Common myeloid progenitor, CD34-positive (primary cell): ENCODE results near the gene PARP8.

Source experiments
- CTCF ChIA-PET: fragments of 350-600 bp; sonication (Branson Sonifier 250); formaldehyde crosslinking; loops from one replicate; lab custom pipeline; 2021; ENCODE audit warnings: antibody characterized with exemption; lab: Charles Lee
- POLR2A ChIA-PET: fragments of 350-600 bp; sonication (Branson Sonifier 250); formaldehyde crosslinking; loops from one replicate; lab custom pipeline; 2021; ENCODE audit warnings: antibody characterized with exemption; lab: Charles Lee
- DNase-seq, 3 donors: peaks; one replicate each; pipeline versions ENCODE4 v3.0.0 to v3.0.0-alpha.2; 2013
- H3K27ac ChIP-seq, 2 experiments: 1 replicate in 1 of 2; 2 replicates in 1 of 2; pipeline ENCODE4 v1.7.0; 2013; ENCODE audit warnings: inconsistent platforms in 2 of 2, low read length in 2 of 2, mild to moderate bottlenecking in 2 of 2, low read depth in 1 of 2, moderate library complexity in 1 of 2; ENCODE audit not compliant: severe bottlenecking in 2 of 2, insufficient read depth in 1 of 2, poor library complexity in 1 of 2
- H3K27me3 ChIP-seq, 5 experiments: replicated peaks in 2 of 5; 1 replicate in 3 of 5; 2 replicates in 2 of 5; pipeline versions ENCODE4 v1.6.1 to v1.7.0; 2013; ENCODE audit warnings: low read length in 4 of 5, mild to moderate bottlenecking in 2 of 5, moderate library complexity in 2 of 5, inconsistent platforms in 1 of 5; ENCODE audit not compliant: insufficient read depth in 5 of 5, control insufficient read depth in 4 of 5
- H3K36me3 ChIP-seq, 4 experiments: 1 replicate in 2 of 4; 2 replicates in 2 of 4; pipeline versions ENCODE4 v1.6.1 to v1.7.0; 2013; ENCODE audit warnings: low read length in 3 of 4, control low read depth in 1 of 4, mild to moderate bottlenecking in 1 of 4; ENCODE audit not compliant: control insufficient read depth in 4 of 4, insufficient read depth in 4 of 4
- H3K4me1 ChIP-seq, 4 experiments: 1 replicate in 3 of 4; 2 replicates in 1 of 4; pipeline versions ENCODE4 v1.6.1 to v1.7.1; 2013; ENCODE audit warnings: low read length in 3 of 4, mild to moderate bottlenecking in 3 of 4, control low read depth in 1 of 4, inconsistent platforms in 1 of 4, moderate library complexity in 1 of 4; ENCODE audit not compliant: control insufficient read depth in 4 of 4, insufficient read depth in 4 of 4; ENCODE audit errors: control extremely low read depth in 1 of 4
- H3K4me3 ChIP-seq, 7 experiments: 1 replicate in 4 of 7; 2 replicates in 3 of 7; pipeline versions ENCODE4 v1.5.1 to v1.7.0; 2013; ENCODE audit warnings: mild to moderate bottlenecking in 7 of 7, low read length in 6 of 7, moderate library complexity in 6 of 7, inconsistent platforms in 2 of 7, low read depth in 2 of 7, control low read depth in 1 of 7; ENCODE audit not compliant: insufficient read depth in 4 of 7, control insufficient read depth in 1 of 7; ENCODE audit errors: extremely low read depth in 1 of 7
- H3K9me3 ChIP-seq, 5 experiments: 1 replicate in 4 of 5; 2 replicates in 1 of 5; pipeline versions ENCODE4 v1.6.1 to v1.7.1; 2013; ENCODE audit warnings: low read length in 4 of 5, mild to moderate bottlenecking in 2 of 5, inconsistent platforms in 1 of 5, low read depth in 1 of 5, moderate library complexity in 1 of 5; ENCODE audit not compliant: control insufficient read depth in 4 of 5, insufficient read depth in 2 of 5; ENCODE audit errors: control extremely low read depth in 1 of 5
- WGBS: methylation state at CpG from one replicate; pipeline ENCODE4 v1.1.5; 2013; ENCODE audit not compliant: insufficient coverage; 5-methylcytosine and 5-hydroxymethylcytosine counted together

The PARP8 gene

GRCh38 chr5:50824109-50824508 lies 157.7 kb downstream of the PARP8 start:
- POLR2A ChIA-PET = no interaction called here

GRCh38 chr5:50827516-50828247 lies 161.2 kb downstream of the PARP8 start:
- no peaks in the 10 kb centered on the region for H3K27me3 ChIP-seq
- no peak for DNase-seq
- peaks cover 0 to 35% (median 10%) of the 10 kb centered on the region in 4 experiments for H3K36me3 ChIP-seq
- H3K27ac ChIP-seq = no peak overlapping the region
- no peaks in the 10 kb centered on the region for H3K4me1 ChIP-seq
- CTCF ChIA-PET = no interaction called here
- no peaks in the 10 kb centered on the region for H3K9me3 ChIP-seq
- WGBS = no CpG with 5 or more reads among the region's 1 CpG
- POLR2A ChIA-PET = no interaction called here
- H3K4me3 ChIP-seq = no peak overlapping the region

More at GRCh38 chr5:50824109-50824508, 157.7 kb downstream of the PARP8 start:
- Histone ChIP-seq H3K27me3 (no peaks in the 10 kb centered on the region), H3K27ac (no peak overlapping the region), H3K36me3 (peaks cover 0 to 37% (median 11%) of the 10 kb centered on the region in 4 experiments), H3K4me3 (no peak overlapping the region), H3K4me1 (no peaks in the 10 kb centered on the region), H3K9me3 (no peaks in the 10 kb centered on the region)
- WGBS = 100% methylated on average over 2 of the region's 2 CpGs
- CTCF ChIA-PET = no interaction called here
- no peak for DNase-seq

- ChIA-PET CTCF (no interaction called here), POLR2A (no interaction called here)
- H3K4me1 ChIP-seq = no peaks in the 10 kb centered on the region
- peaks cover 0 to 37% (median 8%) of the 10 kb centered on the region in 4 experiments for H3K36me3 ChIP-seq
- WGBS = 80% methylated on average over 1 of the region's 1 CpG
- H3K27ac ChIP-seq = no peak overlapping the region
- H3K27me3 ChIP-seq = no peaks in the 10 kb centered on the region
- H3K4me3 ChIP-seq = no peak overlapping the region
- no peaks in the 10 kb centered on the region for H3K9me3 ChIP-seq
- no peak for DNase-seq
Measured at GRCh38 chr5:50829023-50829422, 162.6 kb downstream of the PARP8 start.

- peaks cover 0 to 47% (median 14%) of the 10 kb centered on the region in 4 experiments for H3K36me3 ChIP-seq
- 100% methylated on average over 3 of the region's 4 CpGs for WGBS
- ChIA-PET CTCF (no interaction called here), POLR2A (no interaction called here)
- DNase-seq = no peak
- H3K4me1 ChIP-seq = no peaks in the 10 kb centered on the region
- H3K4me3 ChIP-seq = no peak overlapping the region
- H3K27me3 ChIP-seq = no peaks in the 10 kb centered on the region
- H3K9me3 ChIP-seq = no peaks in the 10 kb centered on the region
- no peak overlapping the region for H3K27ac ChIP-seq
Measured at GRCh38 chr5:50832657-50833284, 166.3 kb downstream of the PARP8 start.

- Histone ChIP-seq H3K4me3 (no peak overlapping the region), H3K27ac (no peak overlapping the region), H3K9me3 (no peaks in the 10 kb centered on the region), H3K36me3 (peaks cover 0 to 40% (median 9%) of the 10 kb centered on the region in 4 experiments), H3K27me3 (no peaks in the 10 kb centered on the region), H3K4me1 (no peaks in the 10 kb centered on the region)
- ChIA-PET POLR2A (no interaction called here), CTCF (no interaction called here)
- DNase-seq = no peak
- no CpG with 5 or more reads among the region's 2 CpGs for WGBS
Measured at GRCh38 chr5:50836356-50836755, 169.9 kb downstream of the PARP8 start.

- POLR2A ChIA-PET = no interaction called here
- no peak overlapping the region for H3K4me3 ChIP-seq
- H3K27ac ChIP-seq = no peak overlapping the region
- H3K27me3 ChIP-seq = no peaks in the 10 kb centered on the region
- CTCF ChIA-PET = no interaction called here
- peaks cover 0 to 41% (median 16%) of the 10 kb centered on the region in 4 experiments for H3K36me3 ChIP-seq
- H3K4me1 ChIP-seq = no peaks in the 10 kb centered on the region
- H3K9me3 ChIP-seq = no peaks in the 10 kb centered on the region
- DNase-seq = no peak
Measured at GRCh38 chr5:50839472-50839871, 173.0 kb downstream of the PARP8 start.

GRCh38 chr5:50843091-50843490 lies 176.7 kb downstream of the PARP8 start:
- no peak for DNase-seq
- no peak overlapping the region for H3K27ac ChIP-seq
- CTCF ChIA-PET = no interaction called here
- peaks cover 0 to 17% (median 8%) of the 10 kb centered on the region in 4 experiments for H3K36me3 ChIP-seq
- no peaks in the 10 kb centered on the region for H3K4me1 ChIP-seq
- no peaks in the 10 kb centered on the region for H3K9me3 ChIP-seq
- POLR2A ChIA-PET = no interaction called here
- no peaks in the 10 kb centered on the region for H3K27me3 ChIP-seq
- H3K4me3 ChIP-seq = no peak overlapping the region
